ENCODE measurements around the gene TM4SF18.

- TF ChIP-seq CTCF (IDR thresholded peaks at IDR 0.05): no peak
- TF ChIP-seq MAX (IDR thresholded peaks at IDR 0.05; ENCODE audit: low read depth): no peak
- no peak for TF ChIP-seq EZH2phosphoT487 (IDR thresholded peaks at IDR 0.05; ENCODE audit: borderline replicate concordance, low read depth)
- no peak for TF ChIP-seq TCF12 (IDR thresholded peaks at IDR 0.05)
- TF ChIP-seq GATA2 (CRISPR knock-in tag; IDR thresholded peaks at IDR 0.05): no peak
Measured at GRCh38 chr3:149276619-149277018, 56.8 kb downstream of the TM4SF18 start.
